Measurements from ENCODE around the gene LCP2.

GRCh38 chr5:170216257-170216864, 81.2 kb downstream of the LCP2 start:
- TF ChIP-seq CTCF (IDR thresholded peaks at IDR 0.05; ENCODE audit: extremely low read depth in 1 of 2, insufficient read depth in 1 of 2, low read depth in 1 of 2, low read length in 2 of 2) (peak; percentile 66 to 69), EZH2 (IDR thresholded peaks at IDR 0.05; ENCODE audit: borderline replicate concordance, low read depth, low read length, severe bottlenecking) (no peak), POLR2A (IDR thresholded peaks at IDR 0.05; ENCODE audit: low read depth, low read length) (no peak), POLR2AphosphoS5 (IDR thresholded peaks at IDR 0.05; ENCODE audit: insufficient read depth, low read depth, low read length) (no peak), JUN (IDR thresholded peaks at IDR 0.05; ENCODE audit: borderline replicate concordance, insufficient read depth, insufficient read length, low read depth) (no peak)

Data from endothelial cell of umbilical vein (primary cell).